Smooth muscle cell of the pulmonary artery (primary cell): ENCODE results near the gene NPC2. TPM values are rescaled to one million over a fixed set of nuclear protein-coding genes. Genes with fewer than 3 reads are reported as not detected.

Experiments
- total RNA-seq: library from RNA; depleted of rRNA; stranded (reverse); fragments of >200 nt; gene quantifications from 2 replicates; pipeline ENCODE4 v1.2.3, GENCODE V29; 2014

Gene NPC2
- total RNA-seq, result 288 and 325 TPM in 2 replicates

DNA sequence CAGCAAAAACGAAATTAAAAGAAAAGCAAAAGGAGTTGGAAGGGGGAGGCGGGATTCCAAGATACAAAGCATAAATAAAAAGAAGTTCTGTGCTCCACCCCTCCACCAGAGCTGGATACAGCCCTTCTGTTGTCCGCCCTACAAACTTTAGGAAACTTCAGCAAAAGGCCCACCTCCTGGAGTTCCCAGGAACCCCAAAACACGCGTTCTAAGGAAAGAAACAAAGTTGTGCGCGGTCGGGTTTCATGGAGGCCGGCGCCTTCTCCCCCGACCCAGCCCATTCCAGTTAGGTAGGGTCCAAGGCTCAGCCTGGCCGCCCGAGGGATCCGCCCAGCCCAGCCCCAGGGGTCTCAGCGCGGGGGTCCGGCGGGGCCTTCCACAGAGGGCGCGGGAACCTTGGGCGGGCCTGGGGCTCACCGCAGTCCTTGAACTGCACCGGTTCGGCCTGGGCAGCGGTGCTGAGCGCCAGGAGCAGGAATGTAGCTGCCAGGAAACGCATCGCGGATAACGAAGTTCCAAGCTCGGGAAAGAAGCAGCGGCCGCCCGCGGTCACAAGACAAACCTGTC lies at the start of gene NPC2:
NPC2 (minus strand) TSS at position 530 of the 567 bp plus-strand sequence; CDS start at position 499, 31 bp downstream.

DNA sequence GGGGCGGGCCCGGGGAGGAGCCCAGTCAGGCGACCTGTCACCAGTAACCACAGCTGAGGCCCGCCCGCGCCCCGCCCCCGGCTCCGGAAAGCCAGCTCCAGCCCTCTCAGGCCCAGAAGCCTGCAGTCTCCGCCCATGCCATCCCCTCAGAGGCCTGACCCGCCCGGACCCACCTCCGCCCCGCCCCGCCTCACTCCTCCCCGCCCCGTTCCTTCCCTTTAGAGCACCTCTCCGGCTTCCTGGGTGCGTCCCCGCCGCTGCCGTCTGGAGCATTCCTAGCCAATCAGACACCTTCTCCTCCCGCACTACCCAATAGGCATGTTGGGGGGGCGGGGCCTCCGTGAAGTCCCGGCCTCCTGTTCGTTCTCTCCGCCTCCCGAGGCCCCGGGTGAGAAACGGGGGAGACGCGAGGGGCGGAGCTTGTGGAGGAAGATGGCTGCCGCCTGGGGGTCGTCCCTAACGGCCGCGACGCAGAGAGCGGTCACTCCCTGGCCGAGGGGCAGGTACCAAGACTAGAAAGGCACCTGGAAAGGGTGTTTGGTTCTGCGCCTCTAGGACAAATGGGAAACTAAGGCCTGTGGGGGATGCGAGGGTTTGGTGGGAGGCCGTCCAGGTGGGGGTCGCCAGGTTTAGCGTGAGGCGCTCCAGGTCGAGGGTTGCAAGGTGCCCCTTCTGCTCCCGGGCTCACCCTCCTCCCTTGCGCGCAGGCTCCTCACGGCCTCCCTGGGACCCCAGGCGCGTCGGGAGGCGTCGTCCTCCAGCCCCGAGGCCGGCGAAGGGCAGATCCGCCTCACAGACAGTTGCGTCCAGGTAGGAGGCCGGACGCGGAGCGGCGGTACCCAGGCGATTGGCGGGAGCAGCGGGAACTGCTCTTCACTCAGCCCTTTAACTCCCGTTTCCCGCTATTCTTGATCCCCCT lies 497 bp upstream of the NPC2 start, which contains the start of gene ISCA2:
ISCA2 (plus strand) TSS at position 423 of the 919 bp plus-strand sequence; CDS start at position 433, 10 bp downstream.

Other genes starting within 250 kb of the NPC2 start
- 33.1 and 34.4 TPM in 2 replicates for gene ABCD4, start 190.4 kb downstream of the NPC2 start, total RNA-seq
- not detected in 2 replicates for gene VRTN, start 144.8 kb downstream of the NPC2 start, total RNA-seq
- under 0.01 TPM in 1 of 2 replicates, not detected in the other for gene SYNDIG1L, start 67.1 kb downstream of the NPC2 start, total RNA-seq
- 7.3 and 10.0 TPM in 2 replicates for gene ISCA2, start 460 bp upstream of the NPC2 start, total RNA-seq
- 517 and 605 TPM in 2 replicates for gene LTBP2, start 118.9 kb upstream of the NPC2 start, total RNA-seq
- 33.2 and 38.1 TPM in 2 replicates for gene AREL1, start 219.8 kb upstream of the NPC2 start, total RNA-seq
- 43.4 and 45.9 TPM in 2 replicates for gene FCF1, start 219.8 kb upstream of the NPC2 start, total RNA-seq